Type B pancreatic cell (in vitro differentiated cells): ENCODE measurements around the gene BTG3. TPM values are rescaled to one million over a fixed set of nuclear protein-coding genes. Genes with fewer than 3 reads are reported as not detected.
A peak's percentile ranks its signal among the peaks of the same experiment; 100 is the strongest.

Source experiments
- DNase-seq: peaks from one replicate; pipeline ENCODE4 v3.0.0; 2021; ENCODE audit warnings: mixed read lengths; ENCODE audit not compliant: unreplicated experiment; ENCODE audit errors: extremely low spot score
- H3K27ac Mint-ChIP-seq: 2 replicates; pipeline ENCODE4 v1.8.0; 2021; ENCODE audit warnings: mild to moderate bottlenecking, mixed read lengths
- H3K27me3 Mint-ChIP-seq: 2 replicates; pipeline ENCODE4 v1.8.0; 2021; ENCODE audit warnings: mixed read lengths
- H3K36me3 Mint-ChIP-seq: 2 replicates; pipeline ENCODE4 v1.8.0; 2021; ENCODE audit warnings: mixed read lengths
- H3K4me1 Mint-ChIP-seq: one replicate; pipeline ENCODE4 v1.8.0; 2021; ENCODE audit warnings: mixed read lengths; ENCODE audit not compliant: unreplicated experiment
- H3K4me3 Mint-ChIP-seq: 2 replicates; pipeline ENCODE4 v1.8.0; 2021; ENCODE audit warnings: mild to moderate bottlenecking, mixed read lengths
- H3K9me3 Mint-ChIP-seq: 2 replicates; pipeline ENCODE4 v1.8.0; 2021; ENCODE audit warnings: mixed read lengths
- CTCF ChIP-seq: fragments of 200-600 bp; sonication (generic); conservative IDR thresholded peaks from 2 replicates; pipeline ENCODE4 v1.5.0; 2021; ENCODE audit warnings: antibody characterized with exemption, mild to moderate bottlenecking
- total RNA-seq: library from RNA; stranded (reverse); gene quantifications from 2 replicates; pipeline ENCODE4 v1.2.1, GENCODE V29; 2021; ENCODE audit warnings: low replicate concordance

BTG3 gene
- total RNA-seq, 1 donor from 2014 or later: 47.9 TPM

- H3K27me3 Mint-ChIP-seq: peaks cover 3% of the 10 kb centered on the region
- DNase-seq: no peak
- H3K4me1 Mint-ChIP-seq: peaks cover 21% of the 10 kb centered on the region
- peak overlapping the region; percentile 14 for H3K27ac Mint-ChIP-seq
- no peak for TF ChIP-seq CTCF
- H3K4me3 Mint-ChIP-seq: no peak overlapping the region
- H3K9me3 Mint-ChIP-seq: no peaks in the 10 kb centered on the region
- H3K36me3 Mint-ChIP-seq: peaks cover 42% of the 10 kb centered on the region
These were observed 64.4 kb downstream of the BTG3 start for GRCh38 chr21:17548262-17548661.

DNA sequence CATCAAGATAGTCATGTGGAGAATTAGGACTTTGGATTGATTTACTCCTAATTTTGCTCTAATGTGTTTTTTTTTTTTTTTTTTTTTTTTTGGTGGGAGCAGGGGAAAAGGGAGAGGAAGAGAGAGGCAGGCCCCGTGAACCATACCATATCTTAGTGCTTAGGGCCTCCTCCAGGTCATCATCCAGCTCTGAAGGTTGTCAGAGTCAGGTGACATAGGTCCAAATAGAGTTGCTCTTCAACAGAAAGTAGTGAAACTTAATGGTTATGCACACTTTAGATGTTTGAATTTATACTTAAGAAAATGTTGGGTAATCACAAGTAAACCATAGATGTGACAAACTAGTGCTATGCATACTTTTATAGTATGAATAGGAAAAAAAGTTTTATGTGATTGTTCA lies 67.7 kb downstream of the BTG3 start:
- H3K36me3 Mint-ChIP-seq: peaks cover 35% of the 10 kb centered on the region
- peaks cover 3% of the 10 kb centered on the region for H3K27me3 Mint-ChIP-seq
- H3K9me3 Mint-ChIP-seq: peaks cover 4% of the 10 kb centered on the region
- H3K27ac Mint-ChIP-seq: peak overlapping the region; percentile 47
- H3K4me3 Mint-ChIP-seq: no peak overlapping the region
- TF ChIP-seq CTCF: no peak
- peaks cover 39% of the 10 kb centered on the region for H3K4me1 Mint-ChIP-seq
- DNase-seq: no peak

Other genes starting within 250 kb of the BTG3 start
- gene CXADR, start 99.9 kb downstream of the BTG3 start, total RNA-seq: 47.3 and 52.1 TPM in 2 replicates
- 14.5 and 35.8 TPM in 2 replicates for gene C21orf91, start 206.5 kb upstream of the BTG3 start, total RNA-seq